Measurements from ENCODE around the gene AGPAT3. TPM values are rescaled to one million over a fixed set of nuclear protein-coding genes. Genes with fewer than 3 reads are reported as not detected.

AGPAT3 gene
- total RNA-seq, 1 donor from 2014 or later: 57.7 TPM

DNA sequence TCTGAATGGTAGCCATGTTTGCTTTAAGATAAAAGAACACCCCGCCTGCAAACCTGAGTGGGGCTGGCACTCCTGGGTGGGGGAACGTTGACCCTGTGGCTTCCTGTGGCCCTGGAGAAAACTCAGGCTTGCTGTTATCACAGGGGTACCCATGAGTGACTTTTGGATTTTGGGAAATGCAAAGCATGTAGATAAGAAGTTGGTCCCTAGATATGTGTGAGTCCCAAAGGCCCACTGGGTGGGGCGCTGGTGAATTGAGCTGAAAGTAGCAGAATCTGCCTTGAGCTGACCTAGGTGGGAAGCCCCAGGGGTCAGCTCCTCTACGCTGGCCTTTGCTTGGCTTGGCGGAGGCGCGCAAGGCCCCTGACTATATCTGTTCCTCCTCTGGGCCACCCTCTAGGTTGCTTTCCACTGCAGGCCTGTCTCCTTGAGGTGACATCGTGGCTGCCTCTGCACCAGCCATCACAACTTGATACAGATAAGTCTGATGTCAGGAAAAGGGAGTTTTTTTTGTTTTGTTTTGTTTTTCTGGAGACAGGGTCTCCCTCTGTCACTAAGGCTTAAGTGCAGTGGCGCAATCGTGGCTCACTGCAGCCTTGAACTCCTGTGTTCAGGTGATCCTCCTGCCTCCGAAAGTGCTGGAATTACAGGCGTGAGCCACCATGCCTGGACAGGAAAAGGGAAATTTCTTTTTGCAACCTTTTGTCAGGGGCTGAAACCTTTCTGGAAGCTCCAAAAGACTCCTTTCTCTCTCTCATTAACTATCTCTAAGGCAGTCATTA is 72.2 kb downstream of the AGPAT3 start:
- ChIA-PET POLR2A (interaction anchor here (0.8 kb wide), 1 partner anchor 76 kb away, joined by 8 read pairs; no protein-coding TSS in a partner anchor), CTCF (interaction anchor here (2.1 kb wide), 1 partner anchor 126 kb away, joined by 9 read pairs; no protein-coding TSS in a partner anchor)
- ATAC-seq (ENCODE audit: low read depth) (no peak), DNase-seq (no peak)
- TF ChIP-seq, protein P1, sequence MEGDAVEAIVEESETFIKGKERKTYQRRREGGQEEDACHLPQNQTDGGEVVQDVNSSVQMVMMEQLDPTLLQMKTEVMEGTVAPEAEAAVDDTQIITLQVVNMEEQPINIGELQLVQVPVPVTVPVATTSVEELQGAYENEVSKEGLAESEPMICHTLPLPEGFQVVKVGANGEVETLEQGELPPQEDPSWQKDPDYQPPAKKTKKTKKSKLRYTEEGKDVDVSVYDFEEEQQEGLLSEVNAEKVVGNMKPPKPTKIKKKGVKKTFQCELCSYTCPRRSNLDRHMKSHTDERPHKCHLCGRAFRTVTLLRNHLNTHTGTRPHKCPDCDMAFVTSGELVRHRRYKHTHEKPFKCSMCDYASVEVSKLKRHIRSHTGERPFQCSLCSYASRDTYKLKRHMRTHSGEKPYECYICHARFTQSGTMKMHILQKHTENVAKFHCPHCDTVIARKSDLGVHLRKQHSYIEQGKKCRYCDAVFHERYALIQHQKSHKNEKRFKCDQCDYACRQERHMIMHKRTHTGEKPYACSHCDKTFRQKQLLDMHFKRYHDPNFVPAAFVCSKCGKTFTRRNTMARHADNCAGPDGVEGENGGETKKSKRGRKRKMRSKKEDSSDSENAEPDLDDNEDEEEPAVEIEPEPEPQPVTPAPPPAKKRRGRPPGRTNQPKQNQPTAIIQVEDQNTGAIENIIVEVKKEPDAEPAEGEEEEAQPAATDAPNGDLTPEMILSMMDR (IDR thresholded peaks at IDR 0.05): no peak
- no peaks in the 10 kb centered on the region for H3K27me3 Mint-ChIP-seq
- H3K27ac Mint-ChIP-seq: no peak overlapping the region
- H3K36me3 Mint-ChIP-seq (ENCODE audit: low read depth): peaks cover 2% of the 10 kb centered on the region
- H3K4me3 Mint-ChIP-seq: no peak overlapping the region
- intact Hi-C loops (cut with micrococcal nuclease): no loop called here
- H3K9me3 Mint-ChIP-seq: no peaks in the 10 kb centered on the region
- peaks cover 22% of the 10 kb centered on the region for H3K4me1 Mint-ChIP-seq

DNA sequence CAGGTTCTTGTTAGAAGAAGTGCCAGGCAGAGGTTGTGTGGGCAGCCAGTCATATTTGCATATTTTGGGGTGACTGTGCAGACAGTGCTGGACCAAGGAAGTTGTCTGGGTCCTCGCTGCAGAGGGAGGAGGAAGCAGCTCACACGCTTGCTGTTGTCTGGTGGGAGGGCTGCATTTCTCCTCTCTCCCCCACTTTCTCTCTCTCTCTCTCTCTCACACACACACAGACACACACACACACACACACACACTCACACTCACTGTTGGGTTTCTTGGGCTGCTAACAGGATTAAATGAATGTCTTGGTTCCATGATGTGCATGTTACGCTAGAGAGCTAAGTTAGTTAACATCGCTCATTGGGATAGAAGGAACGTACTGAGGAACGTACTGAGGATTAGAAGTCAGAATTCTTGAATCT is 72.9 kb downstream of the AGPAT3 start:
- intact Hi-C loops (cut with micrococcal nuclease): loop anchor here (2.0 kb wide), 2 partner anchors 43 to 75 kb away; partner anchors contain the start of gene TRAPPC10
- DNase-seq (no peak), ATAC-seq (ENCODE audit: low read depth) (peak; percentile 48)
- Mint-ChIP-seq H3K27ac (peak overlapping the region; percentile 56), H3K9me3 (no peaks in the 10 kb centered on the region), H3K4me3 (peak overlapping the region; percentile 73), H3K27me3 (no peaks in the 10 kb centered on the region), H3K36me3 (ENCODE audit: low read depth) (peaks cover 2% of the 10 kb centered on the region), H3K4me1 (peaks cover 22% of the 10 kb centered on the region)
- TF ChIP-seq, protein P1 (IDR thresholded peaks at IDR 0.05): no peak
- POLR2A ChIA-PET: interaction anchor here (0.7 to 0.8 kb wide), 3 partner anchors 54 to 174 kb away, joined by 6 to 8 read pairs (median 8); no protein-coding TSS in a partner anchor
- CTCF ChIA-PET: interaction anchor here (1.1 to 2.1 kb wide), 5 partner anchors 32 to 149 kb away, joined by 3 to 9 read pairs (median 4); partner anchors contain the start of gene RRP1

DNA sequence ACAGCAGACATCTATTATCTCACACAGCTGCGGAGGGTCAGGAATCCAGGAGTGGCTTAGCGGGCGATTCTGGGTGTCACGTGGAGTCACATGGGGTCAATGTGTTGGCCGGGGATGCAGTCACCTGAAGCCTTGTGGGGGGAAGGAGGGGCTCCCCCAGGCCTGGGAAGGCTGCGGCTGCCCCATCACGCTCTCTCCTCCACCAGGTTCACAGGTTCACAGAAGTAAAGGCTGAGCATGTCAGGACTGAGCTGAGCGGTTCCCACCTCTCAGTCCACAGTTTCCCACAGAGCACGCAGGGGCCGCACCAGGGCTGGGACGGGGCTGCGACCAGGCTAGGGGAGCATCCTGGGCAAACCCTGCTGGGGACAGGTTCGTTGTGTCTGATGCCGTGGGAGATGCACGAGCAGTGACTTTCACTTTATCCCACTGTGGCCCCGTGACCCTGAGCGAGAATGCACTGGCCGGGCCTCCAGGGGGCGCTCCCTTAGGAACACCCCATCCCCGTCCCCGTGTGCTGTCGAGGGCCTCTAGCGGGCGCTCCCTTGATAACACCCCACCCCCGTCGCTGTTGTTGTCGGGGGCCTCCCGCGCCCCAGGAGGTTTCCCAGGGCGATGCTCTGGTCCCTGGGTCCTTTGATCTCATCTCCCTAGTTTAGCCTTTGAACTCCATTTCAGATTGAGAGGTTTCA is 73.9 kb downstream of the AGPAT3 start:
- POLR2A ChIA-PET: interaction anchor here (0.7 kb wide), 2 partner anchors 55 to 175 kb away, joined by 6 to 8 read pairs; no protein-coding TSS in a partner anchor
- ATAC-seq (ENCODE audit: low read depth) (peak; percentile 97), DNase-seq (peak; percentile 82)
- CTCF ChIA-PET: interaction anchor here (0.9 to 2.1 kb wide), 7 partner anchors 10 to 150 kb away, joined by 3 to 9 read pairs (median 4); partner anchors contain the start of gene RRP1
- H3K4me1 Mint-ChIP-seq: peaks cover 22% of the 10 kb centered on the region
- intact Hi-C loops (cut with micrococcal nuclease): loop anchor here (1.0 to 2.0 kb wide), 7 partner anchors 22 to 150 kb away; partner anchors contain the start of genes RRP1 and TRAPPC10
- no peaks in the 10 kb centered on the region for H3K9me3 Mint-ChIP-seq
- TF ChIP-seq, protein P1 (IDR thresholded peaks at IDR 0.05): peak; percentile 47
- peaks cover 2% of the 10 kb centered on the region for H3K36me3 Mint-ChIP-seq (ENCODE audit: low read depth)
- peak overlapping the region; percentile 92 for H3K4me3 Mint-ChIP-seq
- no peaks in the 10 kb centered on the region for H3K27me3 Mint-ChIP-seq
- peak overlapping the region; percentile 74 for H3K27ac Mint-ChIP-seq

DNA sequence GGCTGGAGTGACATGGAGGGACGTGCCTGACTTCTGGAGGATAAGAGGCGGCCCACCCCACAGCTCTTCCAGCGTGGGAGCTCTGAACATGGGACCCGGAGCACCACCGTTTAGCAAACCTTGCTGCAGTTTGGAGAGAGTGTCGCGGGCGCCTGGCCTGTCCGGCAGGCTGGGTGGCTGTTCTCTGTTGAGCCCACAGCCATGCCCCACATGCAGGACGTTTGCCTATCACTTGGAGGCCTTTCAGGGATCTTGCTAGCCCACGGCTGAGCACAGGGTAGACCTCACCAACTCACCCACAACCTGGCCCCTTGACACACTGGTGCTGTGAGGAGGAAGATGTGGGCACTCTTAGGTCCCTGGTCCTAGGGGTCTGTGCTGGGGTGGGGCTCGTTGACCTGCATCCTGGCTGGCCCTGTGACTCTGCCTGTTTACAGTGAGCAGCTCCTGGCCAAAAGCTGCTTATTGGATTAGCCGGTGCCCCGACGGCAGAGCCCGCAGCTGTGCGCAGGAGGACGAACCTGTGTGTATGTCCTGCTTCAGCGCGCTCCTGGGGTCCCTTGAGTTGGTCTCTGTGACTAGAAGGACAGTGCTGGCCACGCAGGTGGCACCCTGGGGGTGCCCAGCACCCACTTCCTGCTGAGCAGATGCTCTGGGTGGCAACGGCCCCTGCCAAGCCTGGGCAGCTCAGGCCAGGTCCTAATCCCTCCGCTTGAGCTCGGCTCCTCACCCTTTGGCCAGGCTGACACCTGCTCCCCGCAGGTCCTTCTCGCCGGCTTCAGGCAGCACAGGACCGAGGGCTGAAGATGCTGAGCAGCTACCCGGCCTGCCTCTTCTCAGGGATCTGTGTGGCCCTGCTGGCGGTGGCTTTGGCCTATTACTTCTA is 74.7 kb downstream of the AGPAT3 start:
- Mint-ChIP-seq H3K9me3 (no peaks in the 10 kb centered on the region), H3K27me3 (no peaks in the 10 kb centered on the region), H3K4me1 (peaks cover 22% of the 10 kb centered on the region), H3K4me3 (peak overlapping the region; percentile 92), H3K27ac (no peak overlapping the region), H3K36me3 (ENCODE audit: low read depth) (peaks cover 2% of the 10 kb centered on the region)
- CTCF ChIA-PET: interaction anchor here (0.7 to 2.1 kb wide), 8 partner anchors 8 to 151 kb away, joined by 3 to 9 read pairs (median 4); partner anchors contain the start of gene RRP1
- POLR2A ChIA-PET: no interaction called here
- DNase-seq (no peak), ATAC-seq (ENCODE audit: low read depth) (no peak)
- intact Hi-C loops (cut with micrococcal nuclease): loop anchor here (1.0 to 2.0 kb wide), 7 partner anchors 22 to 150 kb away; partner anchors contain the start of genes RRP1 and TRAPPC10
- TF ChIP-seq, protein P1 (IDR thresholded peaks at IDR 0.05): no peak

Data from activated B cell treated with CpG ODN at 0.5 μM for 24 hours (primary cell).